ENCODE measurements around the gene LBH.

GRCh38 chr2:30190637-30191036, 40.7 kb upstream of the LBH start:
- TF ChIP-seq CTCF (IDR thresholded peaks at IDR 0.05) (no peak), POLR2A (IDR thresholded peaks at IDR 0.05) (no peak)
